Stimulated activated CD4-positive, alpha-beta T cell treated with anti-CD3 and anti-CD28 coated beads, Interleukin-1b, Interleukin-23, amount 100 ng/mL, for 1 hour (primary cell): ENCODE data around the gene INO80C.

ENCODE experiments used
- DNase-seq, 2 donors: peaks; one replicate each; pipeline ENCODE4 v3.0.0-alpha.2; 2020; ENCODE audit warnings: low read depth in 2 of 2

INO80C gene

GRCh38 chr18:35430721-35431373 lies 66.9 kb downstream of the INO80C start:
- no peak for DNase-seq

- no peak for DNase-seq
These were observed 71.0 kb downstream of the INO80C start for GRCh38 chr18:35426786-35427185.

- no peak for DNase-seq
These were observed 73.4 kb downstream of the INO80C start for GRCh38 chr18:35424356-35424755.

- DNase-seq, result no peak
These were observed 75.5 kb downstream of the INO80C start for GRCh38 chr18:35422237-35422636.

GRCh38 chr18:35418610-35419009 lies 79.2 kb downstream of the INO80C start:
- DNase-seq, result no peak
